Gastroesophageal sphincter (tissue), 4 donors: ENCODE data around the gene PITX1. TPM values are rescaled to one million over a fixed set of nuclear protein-coding genes. Genes with fewer than 3 reads are reported as not detected.

Experiments used
- ATAC-seq: fragments of 150-250 bp; one replicate; pipeline ENCODE4 v1.9.1; 2016; ENCODE audit warnings: mild to moderate bottlenecking, moderate library complexity
- H3K27ac ChIP-seq, 4 donors: fragments of 200-600 bp; sonication (generic) in 3 of 4; 1 replicate in 3 of 4; 2 replicates in 1 of 4; pipeline ENCODE4 v1.5.1; 2016 to 2019
- H3K27me3 ChIP-seq: fragments of 200-600 bp; sonication (generic); one replicate; pipeline ENCODE4 v1.5.1; 2019
- H3K36me3 ChIP-seq, 2 donors: fragments of 200-600 bp; sonication (generic); one replicate each; pipeline ENCODE4 v1.5.1; 2019; ENCODE audit warnings: control low read depth in 1 of 2
- H3K4me1 ChIP-seq, 3 donors: fragments of 200-600 bp; sonication (generic); 1 replicate in 2 of 3; 2 replicates in 1 of 3; pipeline ENCODE4 v1.5.1; 2016 to 2019; ENCODE audit warnings: control low read depth in 2 of 3
- H3K4me3 ChIP-seq, 2 donors: fragments of 200-600 bp; sonication (generic); one replicate each; pipeline ENCODE4 v1.5.1; 2019; ENCODE audit warnings: mild to moderate bottlenecking in 1 of 2, moderate library complexity in 1 of 2
- H3K9me3 ChIP-seq, 3 donors: fragments of 200-600 bp; sonication (generic); one replicate each; pipeline ENCODE4 v1.5.1; 2017 to 2019; ENCODE audit warnings: control low read depth in 2 of 3
- EP300 ChIP-seq: sonication (generic); formaldehyde crosslinking; IDR thresholded peaks from one replicate; pipeline ENCODE4 v1.6.1; 2017; ENCODE audit warnings: antibody characterized with exemption, mild to moderate bottlenecking
- POLR2A ChIP-seq, 2 donors: fragments of 450-650 bp; IDR thresholded peaks; one replicate each; pipeline ENCODE4 v1.6.1; 2017; ENCODE audit warnings: antibody characterized with exemption in 2 of 2, mild to moderate bottlenecking in 2 of 2, moderate library complexity in 1 of 2
- POLR2AphosphoS5 ChIP-seq: sonication (generic); formaldehyde crosslinking; IDR thresholded peaks from one replicate; pipeline ENCODE4 v1.6.1; 2017; ENCODE audit warnings: antibody characterized with exemption
- WGBS, 2 donors: methylation state at CpG; one replicate each; pipeline ENCODE4 v1.1.5; 2018; ENCODE audit warnings: low coverage in 1 of 2; 5-methylcytosine and 5-hydroxymethylcytosine counted together
- total RNA-seq, 4 donors: library from RNA; depleted of rRNA; stranded (reverse); fragments of >200 nt; gene quantifications; one replicate each; pipeline ENCODE4 v1.1.0, GENCODE V29; 2016
- TF ChIP-seq, protein P1 (sequence below), 4 experiments: fragments of 200-600 bp in 2 of 4; fragments of 450-650 bp in 2 of 4; sonication (generic) in 1 of 4; IDR thresholded peaks; one replicate each; pipeline ENCODE4 v1.5.1; 2017 to 2019; ENCODE audit warnings: antibody characterized with exemption in 4 of 4, mild to moderate bottlenecking in 2 of 4, moderate library complexity in 2 of 4

The PITX1 gene
- total RNA-seq, 4 donors from 2014 or later, result 17.0 to 182 (median 79.6) TPM

GRCh38 chr5:135065306-135066265 lies 31.6 kb upstream of the PITX1 start:
- Histone ChIP-seq H3K4me1 (no peaks in the 10 kb centered on the region), H3K9me3 (no peaks in the 10 kb centered on the region), H3K27ac (no peak overlapping the region), H3K27me3 (no peaks in the 10 kb centered on the region), H3K36me3 (no peaks in the 10 kb centered on the region), H3K4me3 (no peak overlapping the region)
- no peak for TF ChIP-seq POLR2AphosphoS5
- TF ChIP-seq, protein P1, sequence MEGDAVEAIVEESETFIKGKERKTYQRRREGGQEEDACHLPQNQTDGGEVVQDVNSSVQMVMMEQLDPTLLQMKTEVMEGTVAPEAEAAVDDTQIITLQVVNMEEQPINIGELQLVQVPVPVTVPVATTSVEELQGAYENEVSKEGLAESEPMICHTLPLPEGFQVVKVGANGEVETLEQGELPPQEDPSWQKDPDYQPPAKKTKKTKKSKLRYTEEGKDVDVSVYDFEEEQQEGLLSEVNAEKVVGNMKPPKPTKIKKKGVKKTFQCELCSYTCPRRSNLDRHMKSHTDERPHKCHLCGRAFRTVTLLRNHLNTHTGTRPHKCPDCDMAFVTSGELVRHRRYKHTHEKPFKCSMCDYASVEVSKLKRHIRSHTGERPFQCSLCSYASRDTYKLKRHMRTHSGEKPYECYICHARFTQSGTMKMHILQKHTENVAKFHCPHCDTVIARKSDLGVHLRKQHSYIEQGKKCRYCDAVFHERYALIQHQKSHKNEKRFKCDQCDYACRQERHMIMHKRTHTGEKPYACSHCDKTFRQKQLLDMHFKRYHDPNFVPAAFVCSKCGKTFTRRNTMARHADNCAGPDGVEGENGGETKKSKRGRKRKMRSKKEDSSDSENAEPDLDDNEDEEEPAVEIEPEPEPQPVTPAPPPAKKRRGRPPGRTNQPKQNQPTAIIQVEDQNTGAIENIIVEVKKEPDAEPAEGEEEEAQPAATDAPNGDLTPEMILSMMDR (IDR thresholded peaks at IDR 0.05), result no peak
- WGBS, 2 donors, result 87 to 88% methylated on average over 4 to 8 of the region's 16 CpGs
- ATAC-seq, result no peak

DNA sequence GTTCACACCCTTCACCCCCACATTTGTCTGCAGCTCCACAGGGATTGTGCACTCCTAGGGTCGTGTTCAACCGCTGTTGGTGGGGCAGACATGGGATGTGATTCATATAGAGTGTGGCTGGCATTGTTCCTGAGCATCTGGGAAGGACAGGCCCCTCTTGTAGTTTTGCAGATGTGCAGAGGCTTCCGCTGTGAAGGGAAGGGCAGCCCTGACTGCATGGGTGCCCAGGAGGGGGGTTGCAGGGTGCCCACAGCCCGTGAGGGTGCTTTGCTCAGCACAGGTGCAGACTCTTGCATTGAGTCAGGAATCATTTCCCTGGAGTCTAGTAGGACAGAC lies 30.2 kb upstream of the PITX1 start:
- H3K9me3 ChIP-seq, result no peaks in the 10 kb centered on the region

GRCh38 chr5:135063511-135064234 lies 29.6 kb upstream of the PITX1 start:
- WGBS, 2 donors, result 81% methylated on average over 5 of the region's 14 CpGs; no CpG with 5 or more reads in 1 of the 2 donors

More for the DNA sequence above, 30.2 kb upstream of the PITX1 start:
- no peaks in the 10 kb centered on the region for H3K4me1 ChIP-seq
- H3K36me3 ChIP-seq, result no peaks in the 10 kb centered on the region
- no peak overlapping the region for H3K27ac ChIP-seq
- no peak overlapping the region for H3K4me3 ChIP-seq
- WGBS, 2 donors, result 40% methylated on average over 1 of the region's 4 CpGs; no CpG with 5 or more reads in 1 of the 2 donors
- ATAC-seq, result no peak
- TF ChIP-seq POLR2AphosphoS5, result no peak
- TF ChIP-seq POLR2A (IDR thresholded peaks at IDR 0.05), result no peak
- TF ChIP-seq, protein P1 (IDR thresholded peaks at IDR 0.05), result no peak
- H3K27me3 ChIP-seq, result no peaks in the 10 kb centered on the region

GRCh38 chr5:135063056-135063445 lies 29.0 kb upstream of the PITX1 start:
- H3K27ac ChIP-seq, result no peak overlapping the region
- H3K4me1 ChIP-seq, result no peaks in the 10 kb centered on the region
- H3K4me3 ChIP-seq, result no peak overlapping the region
- TF ChIP-seq EP300 (no peak), POLR2AphosphoS5 (no peak), POLR2A (IDR thresholded peaks at IDR 0.05) (no peak)
- TF ChIP-seq, protein P1 (IDR thresholded peaks at IDR 0.05), result no peak
- H3K27me3 ChIP-seq, result no peaks in the 10 kb centered on the region
- no peaks in the 10 kb centered on the region for H3K9me3 ChIP-seq
- no CpG with 5 or more reads among the region's 8 CpGs for WGBS, 2 donors
- no peaks in the 10 kb centered on the region for H3K36me3 ChIP-seq
- no peak for ATAC-seq

More at GRCh38 chr5:135063511-135064234, 29.6 kb upstream of the PITX1 start:
- ATAC-seq, result no peak
- no peaks in the 10 kb centered on the region for H3K9me3 ChIP-seq
- no peak overlapping the region for H3K27ac ChIP-seq
- no peaks in the 10 kb centered on the region for H3K27me3 ChIP-seq
- H3K4me1 ChIP-seq, result no peaks in the 10 kb centered on the region
- TF ChIP-seq, protein P1 (IDR thresholded peaks at IDR 0.05), result no peak
- TF ChIP-seq POLR2AphosphoS5 (no peak), EP300 (no peak), POLR2A (IDR thresholded peaks at IDR 0.05) (no peak)
- H3K36me3 ChIP-seq, result no peaks in the 10 kb centered on the region
- no peak overlapping the region for H3K4me3 ChIP-seq
